Suprapubic skin (tissue), 3 donors: ENCODE data around the gene PLXDC1.
"Not testable (repeated sequence)": the region's sequence is repeated elsewhere in the genome, so short reads cannot be mapped to it uniquely, and the experiment has no call there.

ENCODE experiments used
- POLR2AphosphoS5 ChIP-seq, 3 donors: sonication (generic); formaldehyde crosslinking; IDR thresholded peaks; one replicate each; pipeline ENCODE4 v1.6.1; 2017; ENCODE audit warnings: antibody characterized with exemption in 3 of 3
- TF ChIP-seq, protein P1 (sequence below), 2 donors: fragments of 200-600 bp in 1 of 2; fragments of 450-650 bp in 1 of 2; sonication (generic) in 1 of 2; IDR thresholded peaks; one replicate each; pipeline ENCODE4 v1.5.1; 2016 to 2019; ENCODE audit warnings: antibody characterized with exemption in 2 of 2, mild to moderate bottlenecking in 1 of 2, moderate library complexity in 1 of 2

DNA sequence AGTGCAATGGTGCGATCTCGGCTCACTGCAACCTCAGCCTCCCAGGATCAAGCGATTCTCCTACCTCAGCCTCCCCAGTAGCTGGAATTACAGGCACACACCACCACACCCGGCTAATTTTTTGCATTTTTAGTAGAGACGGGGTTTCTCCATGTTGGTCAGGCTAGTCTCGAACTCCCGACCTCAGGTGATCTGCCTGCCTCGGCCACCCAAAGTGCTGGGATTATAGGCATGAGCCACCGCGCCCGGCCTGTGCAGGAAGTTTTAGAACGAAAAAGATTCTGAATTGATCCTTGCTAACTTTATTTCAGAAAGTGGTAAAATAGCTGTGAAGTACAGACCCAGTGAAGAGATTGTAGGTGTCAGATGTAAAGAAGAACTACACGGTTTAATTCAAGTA is 125.1 kb downstream of the PLXDC1 start:
- TF ChIP-seq, protein P1, sequence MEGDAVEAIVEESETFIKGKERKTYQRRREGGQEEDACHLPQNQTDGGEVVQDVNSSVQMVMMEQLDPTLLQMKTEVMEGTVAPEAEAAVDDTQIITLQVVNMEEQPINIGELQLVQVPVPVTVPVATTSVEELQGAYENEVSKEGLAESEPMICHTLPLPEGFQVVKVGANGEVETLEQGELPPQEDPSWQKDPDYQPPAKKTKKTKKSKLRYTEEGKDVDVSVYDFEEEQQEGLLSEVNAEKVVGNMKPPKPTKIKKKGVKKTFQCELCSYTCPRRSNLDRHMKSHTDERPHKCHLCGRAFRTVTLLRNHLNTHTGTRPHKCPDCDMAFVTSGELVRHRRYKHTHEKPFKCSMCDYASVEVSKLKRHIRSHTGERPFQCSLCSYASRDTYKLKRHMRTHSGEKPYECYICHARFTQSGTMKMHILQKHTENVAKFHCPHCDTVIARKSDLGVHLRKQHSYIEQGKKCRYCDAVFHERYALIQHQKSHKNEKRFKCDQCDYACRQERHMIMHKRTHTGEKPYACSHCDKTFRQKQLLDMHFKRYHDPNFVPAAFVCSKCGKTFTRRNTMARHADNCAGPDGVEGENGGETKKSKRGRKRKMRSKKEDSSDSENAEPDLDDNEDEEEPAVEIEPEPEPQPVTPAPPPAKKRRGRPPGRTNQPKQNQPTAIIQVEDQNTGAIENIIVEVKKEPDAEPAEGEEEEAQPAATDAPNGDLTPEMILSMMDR (IDR thresholded peaks at IDR 0.05): not testable (repeated sequence)
- not testable (repeated sequence) for TF ChIP-seq POLR2AphosphoS5 (IDR thresholded peaks at IDR 0.05)
